Mononuclear cell (primary cell): ENCODE results near the gene ME3. TPM values are rescaled to one million over a fixed set of nuclear protein-coding genes. Genes with fewer than 3 reads are reported as not detected.
"Not testable (repeated sequence)": the region's sequence is repeated elsewhere in the genome, so short reads cannot be mapped to it uniquely, and the experiment has no call there.

Source experiments
- H3K27me3 ChIP-seq: 2 replicates; pipeline ENCODE4 v1.6.0; 2011; ENCODE audit warnings: low read length, control low read depth; ENCODE audit not compliant: insufficient read depth
- H3K4me1 ChIP-seq: 2 replicates; pipeline ENCODE4 v1.5.1; 2011; ENCODE audit warnings: mild to moderate bottlenecking, low read length, control low read depth; ENCODE audit not compliant: insufficient read depth
- H3K4me3 ChIP-seq: 2 replicates; pipeline ENCODE4 v1.5.1; 2011; ENCODE audit warnings: mild to moderate bottlenecking, low read length, moderate library complexity
- H3K9me3 ChIP-seq: 2 replicates; pipeline ENCODE4 v1.5.1; 2011; ENCODE audit warnings: low read depth, mild to moderate bottlenecking, control low read depth, low read length
- total RNA-seq: library from RNA; depleted of rRNA; stranded (reverse); fragments of >200 nt; gene quantifications from one replicate; pipeline ENCODE4 v1.2.3, GENCODE V29; 2012

ME3 gene
- total RNA-seq, 1 donor, result 4.2 TPM

DNA sequence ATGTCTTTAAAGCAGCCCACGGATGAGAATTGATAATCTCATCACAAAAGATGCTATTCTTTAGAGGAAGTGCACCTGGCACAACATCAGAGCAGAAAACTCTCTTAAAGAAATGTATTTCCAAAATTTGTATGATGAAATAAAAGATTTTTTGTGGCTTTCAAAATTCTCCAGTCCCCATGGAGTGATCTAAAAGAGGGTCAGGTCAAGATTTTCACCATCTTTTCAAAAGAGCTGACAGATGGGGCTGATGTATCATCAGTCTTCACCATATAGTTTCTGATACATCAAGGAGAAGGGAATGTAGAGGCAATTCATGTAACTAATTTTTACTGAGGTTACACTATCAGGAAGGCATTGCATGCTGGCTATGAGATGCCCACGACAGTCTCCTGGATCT, 11.7 kb downstream of the ME3 start:
- Histone ChIP-seq H3K27me3 (no peaks in the 10 kb centered on the region), H3K4me1 (no peaks in the 10 kb centered on the region), H3K4me3 (no peak overlapping the region), H3K9me3 (no peaks in the 10 kb centered on the region)

DNA sequence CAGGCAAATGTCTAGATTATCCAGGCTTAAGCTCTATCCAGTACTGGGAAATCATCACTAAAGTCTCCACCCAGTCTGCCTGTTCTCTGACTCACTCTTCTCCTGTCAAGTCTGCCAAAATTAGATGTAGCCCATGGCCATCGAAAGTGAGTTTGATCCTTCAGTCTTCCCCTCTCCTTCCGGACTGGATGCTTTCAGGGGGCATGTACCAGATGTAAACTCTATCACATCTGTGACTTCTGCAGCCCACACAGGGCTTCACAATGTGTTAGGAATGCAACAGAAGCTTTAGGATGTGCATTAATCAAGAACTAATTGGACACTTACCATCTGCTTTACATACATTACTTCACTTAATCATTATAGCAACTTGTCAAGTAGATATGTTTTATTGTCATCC, 12.3 kb downstream of the ME3 start:
- Histone ChIP-seq H3K4me3 (no peak overlapping the region), H3K9me3 (no peaks in the 10 kb centered on the region), H3K27me3 (no peaks in the 10 kb centered on the region), H3K4me1 (no peaks in the 10 kb centered on the region)

DNA sequence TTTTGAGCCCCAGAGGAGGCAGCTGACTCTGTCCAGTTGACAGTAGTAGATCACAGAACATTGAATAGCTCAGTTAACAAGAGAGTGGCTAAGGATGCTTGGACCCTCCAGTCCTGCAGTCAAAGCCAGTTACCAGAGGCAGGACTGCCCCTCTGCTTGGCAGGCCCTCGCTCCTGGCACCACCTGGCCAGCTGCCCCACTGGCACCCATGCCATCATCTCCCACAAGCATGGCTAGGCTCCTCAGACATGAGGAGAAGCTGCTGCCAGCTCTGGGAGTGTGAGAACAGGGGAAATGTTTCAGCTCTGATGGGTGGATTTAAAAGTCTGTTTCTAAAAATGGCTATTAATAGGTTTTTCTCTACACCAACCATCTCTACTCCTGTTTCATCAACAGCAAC, 13.9 kb downstream of the ME3 start:
- H3K4me1 ChIP-seq, result no peaks in the 10 kb centered on the region
- no peaks in the 10 kb centered on the region for H3K27me3 ChIP-seq
- no peak overlapping the region for H3K4me3 ChIP-seq
- H3K9me3 ChIP-seq, result no peaks in the 10 kb centered on the region

DNA sequence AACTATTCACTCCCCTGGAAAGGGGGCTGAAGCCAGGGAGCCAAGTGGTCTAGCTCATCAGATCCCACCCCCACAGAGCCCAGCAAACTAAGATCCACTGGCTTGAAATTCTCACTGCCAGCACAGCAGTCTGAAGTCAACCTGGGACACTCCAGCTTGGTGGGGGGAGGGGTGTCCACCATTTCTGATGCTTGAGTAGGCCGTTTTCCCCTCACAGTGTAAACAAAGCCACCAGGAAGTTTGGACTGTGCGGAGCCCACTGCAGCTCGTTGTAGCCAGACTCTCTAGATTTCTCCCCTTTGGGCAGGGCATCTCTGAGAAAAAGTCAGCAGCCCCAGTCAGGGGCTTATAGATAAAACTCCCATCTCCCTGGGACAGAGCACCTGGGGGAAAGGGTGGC, 27.2 kb downstream of the ME3 start:
- H3K9me3 ChIP-seq, H3K27me3 ChIP-seq, H3K4me3 ChIP-seq, H3K4me1 ChIP-seq: not testable (repeated sequence)

DNA sequence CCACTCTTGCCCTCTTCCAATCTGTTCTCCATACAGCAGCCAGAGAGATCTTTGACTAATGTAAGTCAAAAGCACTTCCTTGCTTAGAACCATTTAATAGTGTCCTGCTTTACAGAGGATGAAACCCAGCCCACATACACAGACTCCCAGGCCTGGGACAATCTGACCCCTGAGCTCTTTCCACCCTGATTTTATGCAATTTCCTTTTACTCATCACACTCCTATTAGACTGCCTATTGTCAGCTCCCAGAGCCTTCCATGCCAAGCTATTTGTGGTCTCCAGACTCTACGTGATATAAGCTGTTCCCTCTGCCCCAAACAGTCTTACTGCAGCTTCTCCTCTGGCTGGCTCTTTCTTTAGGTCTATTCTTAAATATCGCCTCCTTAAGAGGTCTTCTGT, 28.1 kb downstream of the ME3 start:
- H3K9me3 ChIP-seq, result no peaks in the 10 kb centered on the region

DNA sequence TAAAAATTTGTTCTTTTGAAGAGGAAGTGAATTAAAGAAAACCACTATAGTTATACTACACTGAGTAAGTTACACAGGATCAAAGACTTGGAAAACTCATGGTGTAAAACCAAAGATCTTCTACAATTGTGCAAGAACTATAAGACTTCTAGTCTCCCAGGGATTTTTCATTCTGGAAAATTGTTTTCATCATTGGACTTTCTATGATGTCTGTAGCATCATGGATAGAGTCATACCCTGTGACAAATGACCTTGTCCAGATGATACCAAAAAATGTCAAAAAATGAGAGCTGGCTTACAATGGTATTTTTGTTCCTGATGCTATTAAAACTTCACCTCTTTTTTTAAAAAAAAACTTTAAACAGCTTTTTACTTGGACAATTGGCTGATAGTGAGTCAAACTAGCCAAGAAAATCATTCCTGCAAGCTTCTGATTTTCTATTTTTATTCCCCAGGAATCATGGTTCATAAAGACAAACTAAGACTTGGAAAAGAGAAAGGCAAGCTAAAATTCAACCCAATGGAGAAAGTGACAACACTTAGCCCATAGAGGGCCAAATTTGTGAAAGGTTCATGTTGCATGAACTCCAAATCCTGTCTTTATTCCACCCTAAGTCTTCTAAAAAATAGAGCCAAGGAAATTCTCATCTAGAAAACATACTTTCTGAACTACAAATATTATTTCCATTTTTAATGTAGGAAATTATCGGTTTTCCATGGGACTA, 30.7 kb downstream of the ME3 start:
- no peak overlapping the region for H3K4me3 ChIP-seq
- no peaks in the 10 kb centered on the region for H3K4me1 ChIP-seq
- H3K9me3 ChIP-seq, result no peaks in the 10 kb centered on the region
- H3K27me3 ChIP-seq, result no peaks in the 10 kb centered on the region

More for the DNA sequence above, 28.1 kb downstream of the ME3 start:
- Histone ChIP-seq H3K4me3 (no peak overlapping the region), H3K27me3 (no peaks in the 10 kb centered on the region), H3K4me1 (no peaks in the 10 kb centered on the region)

DNA sequence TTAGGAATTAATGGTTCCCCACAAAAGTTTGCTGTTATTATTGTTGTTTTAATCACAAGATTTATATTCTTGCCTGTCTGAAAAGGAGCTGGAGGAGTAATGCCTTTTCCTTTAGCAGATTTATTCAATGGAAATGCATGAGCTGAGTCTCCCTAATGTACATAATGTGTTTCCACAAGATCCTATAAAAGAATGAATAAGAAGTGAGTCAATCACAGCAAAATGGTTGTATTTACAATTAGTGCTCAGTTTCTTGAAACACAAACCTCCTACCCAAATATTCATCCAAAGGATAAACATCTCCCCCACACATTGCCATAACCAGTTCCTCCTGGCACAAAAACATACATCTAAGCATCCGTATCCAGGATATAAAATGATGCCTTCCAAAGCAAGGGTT, 33.3 kb downstream of the ME3 start:
- H3K4me3 ChIP-seq, result no peak overlapping the region
- no peaks in the 10 kb centered on the region for H3K9me3 ChIP-seq
- H3K27me3 ChIP-seq, result no peaks in the 10 kb centered on the region
- H3K4me1 ChIP-seq, result no peaks in the 10 kb centered on the region

DNA sequence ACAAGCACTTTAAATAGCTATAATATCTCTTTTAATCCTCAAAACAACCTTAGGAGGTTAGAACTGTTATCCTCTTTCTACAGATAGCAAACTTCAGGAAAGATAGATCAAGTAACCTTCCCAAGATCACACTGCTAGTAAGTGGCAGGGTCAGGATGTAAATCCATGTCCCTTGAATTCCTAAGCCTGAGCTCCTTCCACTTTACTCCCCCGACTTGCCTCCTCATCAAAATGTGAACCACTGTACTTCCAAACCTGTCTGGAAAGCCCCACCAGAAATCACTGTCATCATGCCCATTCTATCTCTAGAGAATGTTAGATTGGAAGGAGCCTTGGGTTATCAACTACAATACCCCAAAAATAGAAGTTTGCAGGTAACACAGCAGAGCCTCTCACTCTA, 33.7 kb downstream of the ME3 start:
- Histone ChIP-seq H3K27me3 (no peaks in the 10 kb centered on the region), H3K4me1 (no peaks in the 10 kb centered on the region), H3K9me3 (no peaks in the 10 kb centered on the region), H3K4me3 (no peak overlapping the region)

DNA sequence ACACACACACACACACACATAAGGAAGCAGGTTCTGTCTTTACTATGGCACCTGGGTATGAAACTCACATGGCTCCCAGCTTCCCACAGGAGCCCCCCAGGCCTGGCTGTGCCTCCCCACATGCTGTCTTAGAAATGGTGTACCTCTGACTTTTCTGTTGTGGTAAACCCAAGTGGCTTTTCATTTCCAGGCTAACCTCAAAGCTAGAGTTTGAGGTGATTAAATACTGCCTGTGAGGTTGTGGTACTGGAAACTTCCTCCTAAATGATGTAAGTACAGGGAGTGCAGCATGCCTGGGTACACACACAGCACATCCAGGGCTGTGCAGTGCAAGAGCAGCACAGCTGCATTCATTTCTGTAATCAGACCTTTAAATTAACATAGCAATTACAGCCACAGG, 34.4 kb downstream of the ME3 start:
- H3K27me3 ChIP-seq, result no peaks in the 10 kb centered on the region
- no peaks in the 10 kb centered on the region for H3K4me1 ChIP-seq
- H3K9me3 ChIP-seq, result no peaks in the 10 kb centered on the region
- H3K4me3 ChIP-seq, result no peak overlapping the region

DNA sequence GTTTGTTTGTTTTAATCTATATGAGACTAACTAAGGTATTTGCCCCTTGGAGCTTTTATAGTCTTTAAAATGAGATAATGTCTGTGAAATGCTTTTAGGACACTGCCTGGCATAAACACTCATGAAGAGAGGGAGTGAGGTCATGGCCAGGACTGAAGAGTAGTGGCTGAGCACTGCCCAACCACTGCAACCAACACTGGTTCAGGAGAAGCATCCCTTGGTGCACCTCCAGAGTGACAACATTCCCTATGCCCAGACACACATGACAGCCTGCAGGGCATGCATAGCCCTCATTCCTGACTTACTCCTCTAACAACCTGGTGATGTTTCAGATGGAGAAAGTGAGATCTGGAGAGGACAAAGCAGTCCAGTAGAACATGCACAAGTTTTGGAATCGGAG, 36.1 kb downstream of the ME3 start:
- no peaks in the 10 kb centered on the region for H3K27me3 ChIP-seq
- H3K4me3 ChIP-seq, result no peak overlapping the region
- H3K4me1 ChIP-seq, result no peaks in the 10 kb centered on the region

DNA sequence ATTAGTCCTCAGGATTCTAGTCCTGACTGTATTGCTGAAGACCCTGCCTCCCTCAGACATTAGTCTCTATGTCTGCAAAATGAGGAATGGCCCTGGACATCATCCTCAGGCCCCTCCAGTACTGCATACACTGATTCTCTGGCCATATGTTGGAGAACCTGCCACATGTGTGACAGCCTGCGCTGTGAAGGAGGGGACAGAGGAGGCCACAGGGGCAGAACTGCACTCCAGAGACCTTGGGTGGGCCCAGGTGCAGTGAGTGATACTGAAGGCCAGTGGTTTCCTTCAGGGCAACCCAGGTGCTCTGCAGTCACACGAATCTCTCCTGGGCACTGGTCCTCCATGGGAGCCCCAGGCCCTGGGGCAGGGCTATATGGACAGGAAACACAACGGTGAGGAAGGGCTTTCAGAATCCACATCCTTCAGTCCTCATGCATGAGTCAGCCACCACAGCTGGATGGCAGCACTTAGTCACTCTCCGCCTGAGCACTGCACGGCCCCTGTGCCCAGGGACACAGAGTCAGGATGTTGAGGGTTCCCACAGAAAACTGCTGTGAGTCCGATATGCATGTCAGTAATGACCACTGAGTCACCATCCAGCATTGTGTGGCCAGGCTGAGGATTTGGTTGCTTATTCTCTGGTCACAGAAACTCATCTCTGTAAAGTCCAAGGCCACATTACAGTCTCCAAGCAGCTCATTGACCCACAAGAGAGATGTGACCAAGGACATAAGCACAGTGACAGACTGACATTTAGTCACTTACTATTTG, 39.7 kb downstream of the ME3 start:
- H3K27me3 ChIP-seq, result no peaks in the 10 kb centered on the region
- no peaks in the 10 kb centered on the region for H3K4me1 ChIP-seq
- H3K9me3 ChIP-seq, result no peaks in the 10 kb centered on the region
- H3K4me3 ChIP-seq, result no peak overlapping the region

More for the DNA sequence above, 36.1 kb downstream of the ME3 start:
- H3K9me3 ChIP-seq, result no peaks in the 10 kb centered on the region

DNA sequence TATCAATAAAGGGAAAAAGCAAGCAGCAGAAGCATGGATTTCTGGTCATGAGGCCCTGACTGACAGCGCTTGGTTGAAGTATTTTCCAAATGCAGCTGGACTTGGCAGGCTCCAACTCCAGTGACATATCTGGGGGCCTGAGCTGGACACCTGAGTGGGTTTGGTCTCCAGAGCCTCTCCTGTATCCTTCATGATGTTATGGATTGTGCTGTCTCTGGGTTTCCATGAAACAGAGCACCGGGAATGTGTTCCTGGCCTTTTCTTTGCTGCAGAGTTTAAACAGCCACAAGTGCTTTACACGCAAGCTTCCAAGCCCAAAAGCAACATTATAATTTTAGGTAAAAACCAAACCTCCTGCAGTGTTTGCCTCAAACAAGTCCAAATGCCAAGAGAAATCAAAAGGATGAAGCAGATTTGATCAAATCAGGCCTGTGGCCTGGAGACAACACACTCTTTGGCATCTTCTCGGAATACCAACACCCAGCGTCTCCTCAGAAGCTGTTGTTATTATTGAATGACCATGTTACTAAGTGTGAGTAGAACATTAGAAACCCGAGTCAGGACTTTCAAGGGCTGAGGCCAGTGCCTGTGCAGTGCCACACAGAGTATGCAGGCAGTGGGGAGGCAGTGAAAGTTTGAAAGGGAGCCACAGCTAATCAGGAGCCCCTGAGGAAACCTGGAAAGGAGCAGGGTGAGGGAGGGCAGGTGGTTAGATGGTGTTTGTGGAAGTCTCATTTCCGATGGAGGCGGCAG, 42.0 kb downstream of the ME3 start:
- Histone ChIP-seq H3K4me3 (no peak overlapping the region), H3K4me1 (no peaks in the 10 kb centered on the region), H3K27me3 (no peaks in the 10 kb centered on the region), H3K9me3 (no peaks in the 10 kb centered on the region)

DNA sequence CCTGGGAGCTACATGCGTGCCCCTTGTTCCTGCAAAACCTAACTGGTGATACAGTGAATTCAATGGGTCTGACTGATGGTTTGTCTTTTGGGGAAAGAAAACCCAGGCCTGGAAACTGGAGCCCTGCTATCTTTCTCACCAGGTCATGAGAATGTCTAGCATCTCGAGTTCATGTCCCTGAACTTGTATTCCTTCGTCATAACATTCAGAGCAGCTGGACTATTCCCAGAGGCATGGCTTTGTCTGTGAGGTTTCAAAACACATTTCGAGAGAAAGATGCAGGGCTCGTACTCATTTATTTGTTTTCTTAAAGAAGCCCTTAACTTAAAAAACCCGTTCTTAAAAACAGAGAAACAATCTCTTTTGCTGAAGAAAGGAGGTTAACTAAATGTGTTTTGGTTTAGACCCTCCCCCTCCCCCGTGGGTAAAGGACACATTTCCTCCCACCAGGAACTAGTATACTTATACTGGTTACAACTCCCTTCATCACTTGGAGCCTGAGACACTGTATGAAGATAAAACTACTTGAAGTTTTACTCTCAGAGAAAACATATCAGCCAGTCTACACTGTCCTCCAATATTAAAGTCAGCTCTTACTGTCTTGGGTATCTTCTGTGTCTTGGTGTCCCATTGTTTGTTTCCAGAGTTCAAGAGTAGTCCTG, 43.2 kb downstream of the ME3 start:
- Histone ChIP-seq H3K27me3 (no peaks in the 10 kb centered on the region), H3K4me3 (no peak overlapping the region), H3K4me1 (no peaks in the 10 kb centered on the region), H3K9me3 (no peaks in the 10 kb centered on the region)

DNA sequence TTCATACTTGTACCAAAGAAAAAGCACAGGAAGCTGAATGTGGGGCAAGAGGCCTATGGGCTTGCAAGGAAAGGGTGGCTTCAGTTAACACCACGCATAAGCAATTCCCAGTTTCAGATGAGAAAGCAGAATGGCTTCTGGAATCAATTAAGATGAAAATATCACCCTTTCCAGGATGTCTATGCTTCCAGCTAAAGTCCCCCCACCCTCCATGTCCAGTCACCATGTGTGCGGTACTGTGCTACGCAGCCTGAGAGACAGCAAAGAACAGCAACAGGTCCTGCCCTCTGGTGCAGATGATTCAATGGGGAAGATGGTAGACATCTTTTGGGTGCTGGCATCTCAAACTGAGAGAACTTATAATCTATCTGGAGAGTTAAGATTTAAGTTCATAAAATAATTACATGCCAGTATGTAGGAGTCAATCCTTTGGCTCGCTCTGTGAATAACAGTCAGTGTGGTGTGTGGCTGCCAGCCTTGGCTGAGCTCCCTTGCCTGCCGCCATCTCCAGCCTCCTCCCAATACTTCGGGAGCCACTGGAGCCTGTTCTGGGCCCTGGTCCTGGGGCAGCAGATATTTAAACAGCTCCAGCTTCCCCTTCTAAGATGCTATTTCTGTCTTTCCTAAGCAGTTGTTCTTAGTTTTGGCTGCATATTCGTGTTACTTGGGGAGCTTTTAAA, 44.5 kb downstream of the ME3 start:
- H3K4me3 ChIP-seq, result no peak overlapping the region
- no peaks in the 10 kb centered on the region for H3K27me3 ChIP-seq
- H3K4me1 ChIP-seq, result no peaks in the 10 kb centered on the region
- H3K9me3 ChIP-seq, result no peaks in the 10 kb centered on the region
